ENCODE data around the gene POGLUT3. TPM values are rescaled to one million over a fixed set of nuclear protein-coding genes. Genes with fewer than 3 reads are reported as not detected.

Gene POGLUT3
- total and polyA plus RNA-seq, 12 donors = 5.9 to 17.9 (median 10.5) TPM

DNA sequence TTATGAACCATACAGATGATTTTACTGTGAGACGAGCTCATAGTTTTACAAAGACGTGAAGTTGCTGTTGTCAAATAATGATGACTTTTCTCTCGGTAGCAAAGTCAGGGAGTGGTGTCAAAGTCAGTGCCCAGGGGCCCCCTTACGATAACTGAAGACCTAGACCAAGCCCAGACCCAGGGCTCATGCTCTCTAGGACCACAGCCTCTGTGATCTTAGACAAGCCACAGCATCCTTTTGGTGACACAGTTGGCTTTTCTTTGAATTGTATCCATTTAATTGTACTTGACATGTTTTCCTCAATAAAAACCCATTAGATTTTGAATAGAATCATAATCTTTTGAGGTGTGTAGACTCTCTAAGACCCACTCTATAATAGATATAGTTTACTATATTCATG is 17.9 kb upstream of the POGLUT3 start:
- Histone ChIP-seq H3K27me3 (no peaks in the 10 kb centered on the region), H3K27ac (no peak overlapping the region), H3K9me3 (no peaks in the 10 kb centered on the region), H3K4me1 (no peaks in the 10 kb centered on the region), H3K36me3 (no peaks in the 10 kb centered on the region), H3K4me3 (no peak overlapping the region)
- WGBS, 2 donors = 95 to 96% methylated on average over 4 of the region's 4 CpGs
- no peak for TF ChIP-seq CTCF (IDR thresholded peaks at IDR 0.05)
- ATAC-seq = no peak
- no peak for DNase-seq
- intact Hi-C loops (cut with DNase I) = no loop called here

GRCh38 chr11:108512708-108513107 is 14.5 kb upstream of the POGLUT3 start:
- no peak overlapping the region for H3K27ac ChIP-seq
- H3K4me3 ChIP-seq = no peak overlapping the region
- TF ChIP-seq CTCF (IDR thresholded peaks at IDR 0.05) = no peak
- no peaks in the 10 kb centered on the region for H3K27me3 ChIP-seq
- WGBS, 2 donors = 67 to 70% methylated on average over 2 of the region's 2 CpGs
- DNase-seq (no peak), ATAC-seq (no peak)
- H3K36me3 ChIP-seq = no peaks in the 10 kb centered on the region
- intact Hi-C loops (cut with DNase I) = no loop called here
- H3K4me1 ChIP-seq = no peaks in the 10 kb centered on the region
- H3K9me3 ChIP-seq = no peaks in the 10 kb centered on the region

GRCh38 chr11:108511851-108512474 is 13.8 kb upstream of the POGLUT3 start:
- intact Hi-C loops (cut with DNase I) = no loop called here

More at GRCh38 chr11:108511851-108512474, 13.8 kb upstream of the POGLUT3 start:
- Histone ChIP-seq H3K27me3 (no peaks in the 10 kb centered on the region), H3K4me1 (no peaks in the 10 kb centered on the region), H3K4me3 (no peak overlapping the region), H3K27ac (no peak overlapping the region), H3K9me3 (no peaks in the 10 kb centered on the region), H3K36me3 (no peaks in the 10 kb centered on the region)
- ATAC-seq (no peak), DNase-seq (no peak)
- 82 to 90% methylated on average over 2 of the region's 2 CpGs for WGBS, 2 donors
- no peak for TF ChIP-seq CTCF (IDR thresholded peaks at IDR 0.05)

All from heart right ventricle (tissue), 16 donors.